Esophagus squamous epithelium (tissue), 5 donors: ENCODE measurements around the gene GATA6. TPM values are rescaled to one million over a fixed set of nuclear protein-coding genes. Genes with fewer than 3 reads are reported as not detected.
"Not testable (repeated sequence)": the region's sequence is repeated elsewhere in the genome, so short reads cannot be mapped to it uniquely, and the experiment has no call there.

Experiments used
- DNase-seq: peaks from one replicate; lab custom pipeline; 2025; lab: John Stamatoyannopoulos, UW
- H3K27ac ChIP-seq, 4 donors: fragments of 200-600 bp; sonication (generic); one replicate each; pipeline ENCODE4 v1.5.1; 2016 to 2019; ENCODE audit warnings: mild to moderate bottlenecking in 1 of 4
- H3K27me3 ChIP-seq, 4 donors: fragments of 200-600 bp; sonication (generic); 1 replicate in 3 of 4; 2 replicates in 1 of 4; pipeline versions ENCODE4 v1.5.1 to v1.6.0; 2017 to 2021; ENCODE audit warnings: antibody characterized with exemption in 1 of 4
- H3K36me3 ChIP-seq, 3 donors: fragments of 200-600 bp; sonication (generic); one replicate each; pipeline ENCODE4 v1.5.1; 2016 to 2019
- H3K4me1 ChIP-seq, 3 donors: fragments of 200-600 bp; sonication (generic); one replicate each; pipeline ENCODE4 v1.5.1; 2017 to 2019
- H3K4me3 ChIP-seq, 4 donors: fragments of 200-600 bp; sonication (generic); 1 replicate in 3 of 4; 2 replicates in 1 of 4; pipeline ENCODE4 v1.5.1; 2016 to 2019; ENCODE audit warnings: mild to moderate bottlenecking in 2 of 4, moderate library complexity in 1 of 4
- H3K9me3 ChIP-seq, 3 donors: fragments of 200-600 bp; sonication (generic); one replicate each; pipeline ENCODE4 v1.5.1; 2016 to 2019
- CTCF ChIP-seq, 6 experiments: fragments of 450-650 bp in 4 of 6; fragments of 200-600 bp in 2 of 6; sonication (generic) in 2 of 6; IDR thresholded peaks; one replicate each; pipeline ENCODE4 v1.5.1; 2016 to 2019; ENCODE audit warnings: antibody characterized with exemption in 6 of 6, mild to moderate bottlenecking in 4 of 6, moderate library complexity in 4 of 6
- POLR2A ChIP-seq, 4 donors: fragments of 450-650 bp; IDR thresholded peaks; one replicate each; pipeline ENCODE4 v1.6.1; 2017; ENCODE audit warnings: antibody characterized with exemption in 4 of 4, mild to moderate bottlenecking in 4 of 4, moderate library complexity in 3 of 4
- WGBS, 2 donors: methylation state at CpG; one replicate each; pipeline ENCODE4 v1.1.5; 2018; 5-methylcytosine and 5-hydroxymethylcytosine counted together
- intact Hi-C: fragments of 100-400 bp; cut with DNase I; formaldehyde crosslinking; loops from one replicate; pipeline ENCODE4 v1.15.0; 2022
- total RNA-seq, 4 donors: library from RNA; depleted of rRNA; stranded (reverse); fragments of >200 nt; gene quantifications; one replicate each; pipeline ENCODE4 v1.1.0, GENCODE V29; 2016
- donor health status: DM: yes; HTN: yes; CAD: no.

The GATA6 gene
- total RNA-seq, 4 donors from 2014 or later = 0.08 to 2.2 (median 1.2) TPM

- DNase-seq = no peak
- no peak overlapping the region for H3K27ac ChIP-seq
Measured at GRCh38 chr18:22214731-22215528, 45.5 kb downstream of the GATA6 start.

GRCh38 chr18:22218835-22219234 lies 49.4 kb downstream of the GATA6 start:
- H3K4me1 ChIP-seq = peaks cover 0 to 18% (median 0%) of the 10 kb centered on the region in 3 donors
- DNase-seq = no peak
- peaks cover 0 to 30% (median 0%) of the 10 kb centered on the region in 4 donors for H3K27me3 ChIP-seq
- intact Hi-C loops = no loop called here
- no peaks in the 10 kb centered on the region for H3K36me3 ChIP-seq
- no peak overlapping the region for H3K4me3 ChIP-seq
- no peaks in the 10 kb centered on the region for H3K9me3 ChIP-seq
- no peak overlapping the region for H3K27ac ChIP-seq
- TF ChIP-seq CTCF (IDR thresholded peaks at IDR 0.05) = no peak
- TF ChIP-seq POLR2A (IDR thresholded peaks at IDR 0.05) = no peak
- WGBS, 2 donors = 81 to 85% methylated on average over 4 to 5 of the region's 5 CpGs

More at GRCh38 chr18:22214731-22215528, 45.5 kb downstream of the GATA6 start:
- Histone ChIP-seq H3K9me3 (no peaks in the 10 kb centered on the region), H3K27me3 (peaks cover 0 to 24% (median 0%) of the 10 kb centered on the region in 4 donors), H3K4me3 (no peak overlapping the region), H3K36me3 (no peaks in the 10 kb centered on the region), H3K4me1 (peaks cover 0 to 21% (median 0%) of the 10 kb centered on the region in 3 donors)
- WGBS, 2 donors = 74 to 79% methylated on average over 13 of the region's 13 CpGs
- intact Hi-C loops = no loop called here
- TF ChIP-seq POLR2A (IDR thresholded peaks at IDR 0.05) (no peak), CTCF (IDR thresholded peaks at IDR 0.05) (no peak)

GRCh38 chr18:22219568-22220355 lies 50.4 kb downstream of the GATA6 start:
- 63 to 77% methylated on average over 11 of the region's 11 CpGs for WGBS, 2 donors
- Histone ChIP-seq H3K9me3 (no peaks in the 10 kb centered on the region), H3K36me3 (no peaks in the 10 kb centered on the region), H3K4me1 (peaks cover 0 to 18% (median 0%) of the 10 kb centered on the region in 3 donors), H3K27me3 (peaks cover 0 to 30% (median 0%) of the 10 kb centered on the region in 4 donors), H3K27ac (no peak overlapping the region), H3K4me3 (no peak overlapping the region)
- intact Hi-C loops = no loop called here
- TF ChIP-seq POLR2A (IDR thresholded peaks at IDR 0.05) = no peak
- no peak for TF ChIP-seq CTCF (IDR thresholded peaks at IDR 0.05)
- DNase-seq = no peak

GRCh38 chr18:22220585-22220984 lies 51.2 kb downstream of the GATA6 start:
- H3K4me1 ChIP-seq = peaks cover 0 to 13% (median 0%) of the 10 kb centered on the region in 3 donors
- H3K27ac ChIP-seq, H3K36me3 ChIP-seq, intact Hi-C loops, DNase-seq, H3K4me3 ChIP-seq, H3K9me3 ChIP-seq: not testable (repeated sequence)
- peaks cover 0 to 30% (median 0%) of the 10 kb centered on the region in 4 donors for H3K27me3 ChIP-seq

- H3K4me1 ChIP-seq = peaks cover 0 to 13% (median 0%) of the 10 kb centered on the region in 3 donors
- TF ChIP-seq CTCF (IDR thresholded peaks at IDR 0.05) (no peak), POLR2A (IDR thresholded peaks at IDR 0.05) (no peak)
- peaks cover 0 to 28% (median 0%) of the 10 kb centered on the region in 4 donors for H3K27me3 ChIP-seq
- no peaks in the 10 kb centered on the region for H3K9me3 ChIP-seq
- no peaks in the 10 kb centered on the region for H3K36me3 ChIP-seq
- no peak overlapping the region for H3K4me3 ChIP-seq
- no peak overlapping the region for H3K27ac ChIP-seq
- intact Hi-C loops = no loop called here
- WGBS, 2 donors = 70 to 74% methylated on average over 3 of the region's 3 CpGs
- no peak for DNase-seq
Measured at GRCh38 chr18:22221350-22221749, 52.0 kb downstream of the GATA6 start.
